GM12878 (cell line): ENCODE results near the gene RAD51B. TPM values are rescaled to one million over a fixed set of nuclear protein-coding genes. Genes with fewer than 3 reads are reported as not detected.

Experiments used
- ATF7 ChIP-seq: fragments of 450-650 bp; IDR thresholded peaks from 2 replicates; pipeline ENCODE4 v1.6.1; 2016; ENCODE audit warnings: low read depth, mild to moderate bottlenecking
- BACH1 ChIP-seq: fragments of 450-650 bp; IDR thresholded peaks from 2 replicates; pipeline ENCODE4 v1.6.1; 2017; ENCODE audit warnings: mild to moderate bottlenecking, borderline replicate concordance
- JUNB ChIP-seq: IDR thresholded peaks from 2 replicates; pipeline ENCODE4 v1.6.1; 2016; ENCODE audit warnings: antibody characterized with exemption, mild to moderate bottlenecking
- MXI1 ChIP-seq: fragments of 150-350 bp; IDR thresholded peaks from 2 replicates; pipeline ENCODE4 v1.6.1; 2011; ENCODE audit warnings: low read depth, mild to moderate bottlenecking, inconsistent platforms, low read length, improper control_type of control experiment
- NFYA ChIP-seq: IDR thresholded peaks from 2 replicates; pipeline ENCODE4 v1.6.1; 2011; ENCODE audit warnings: low read depth, mild to moderate bottlenecking, low read length, improper control_type of control experiment, borderline replicate concordance
- NFYB ChIP-seq: IDR thresholded peaks from 2 replicates; pipeline ENCODE4 v1.6.1; 2011; ENCODE audit warnings: low read depth, mild to moderate bottlenecking, low read length, improper control_type of control experiment, moderate library complexity; ENCODE audit not compliant: insufficient read depth
- RAD51 ChIP-seq: fragments of 450-650 bp; IDR thresholded peaks from 2 replicates; pipeline ENCODE4 v1.6.1; 2016; ENCODE audit warnings: moderate library complexity, mild to moderate bottlenecking, inconsistent platforms
- SMAD1 ChIP-seq: fragments of 450-650 bp; IDR thresholded peaks from 2 replicates; pipeline ENCODE4 v1.6.1; 2018; ENCODE audit warnings: mild to moderate bottlenecking, low read depth; ENCODE audit not compliant: partially characterized antibody
- SREBF2 ChIP-seq: IDR thresholded peaks from 2 replicates; pipeline ENCODE4 v1.6.1; 2012; ENCODE audit warnings: mild to moderate bottlenecking, low read length
- polyA plus RNA-seq, 11 experiments: library from polyadenylated mRNA; depleted of rRNA in 4 of 11; unstranded in 6 of 11; stranded (reverse) in 5 of 11; fragments of >200 nt; fragmentation: Nextera tagmentation in 4 of 11; fragmentation: Illumina TruSeq in 1 of 11; extraction: Ambion mirVana in 4 of 11; extraction: Trizol in 1 of 11; gene quantifications; 1 replicate in 1 of 11; 2 replicates in 10 of 11; pipeline versions ENCODE4 v1.2.1 to v1.2.3, GENCODE V29; 2011 to 2016; ENCODE audit warnings: inconsistent platforms in 2 of 11, missing spikeins in 2 of 11, low read depth in 1 of 11
- total RNA-seq, 4 experiments: library from RNA; depleted of rRNA in 3 of 4; stranded (reverse); fragments of >200 nt in 3 of 4; fragmentation: Illumina TruSeq in 1 of 4; extraction: Trizol in 1 of 4; gene quantifications; 2 replicates each; pipeline versions ENCODE4 v1.2.1 to v1.2.3, GENCODE V29; 2013 to 2021
- TF ChIP-seq, protein P1 (sequence below): fragments of 450-650 bp; IDR thresholded peaks from 2 replicates; pipeline ENCODE4 v1.6.1; 2018; ENCODE audit warnings: mild to moderate bottlenecking, low read depth, moderate library complexity; ENCODE audit not compliant: partially characterized antibody

The RAD51B gene
- total and polyA plus RNA-seq, 10 of the 15 experiments (the other 5 are each of a cell fraction or from before 2014, with no cell fraction given): 9.8 to 26.8 (median 21.3) TPM

DNA sequence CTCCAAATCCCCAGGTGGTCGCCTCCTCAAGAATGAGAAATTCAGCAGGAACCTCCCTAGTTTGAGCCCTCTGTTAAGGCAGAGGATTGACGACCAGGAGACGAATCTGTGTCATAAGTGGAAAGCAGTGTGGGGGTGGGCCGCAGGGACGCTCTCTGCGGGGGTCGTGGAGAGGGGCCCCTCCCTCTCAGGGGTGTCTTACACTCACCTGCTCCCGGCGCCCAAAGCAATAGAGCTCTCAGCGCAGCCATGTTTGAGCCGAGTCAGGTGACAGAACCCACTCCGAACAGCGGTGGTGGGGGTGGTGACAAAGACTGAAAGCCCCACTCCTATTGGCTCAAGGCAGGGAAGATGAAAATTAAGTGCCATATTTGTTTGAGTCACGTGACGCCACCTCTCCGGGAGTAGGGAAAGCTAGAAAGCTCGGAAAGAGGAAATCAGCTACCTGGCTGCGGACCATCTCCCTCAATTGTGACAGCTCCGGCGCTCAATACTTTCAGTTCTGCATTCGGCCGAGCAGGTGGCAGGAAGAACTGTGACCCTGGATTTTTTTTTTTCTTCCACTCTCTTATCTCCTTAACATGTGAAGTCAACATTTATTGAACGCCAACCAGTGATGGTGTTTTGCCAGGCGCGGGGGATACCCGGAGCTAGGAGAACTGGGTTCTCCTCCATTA, 3.1 kb upstream of the RAD51B start, which contains the start of gene ZFYVE26 (continued):
- TF ChIP-seq, protein P1, sequence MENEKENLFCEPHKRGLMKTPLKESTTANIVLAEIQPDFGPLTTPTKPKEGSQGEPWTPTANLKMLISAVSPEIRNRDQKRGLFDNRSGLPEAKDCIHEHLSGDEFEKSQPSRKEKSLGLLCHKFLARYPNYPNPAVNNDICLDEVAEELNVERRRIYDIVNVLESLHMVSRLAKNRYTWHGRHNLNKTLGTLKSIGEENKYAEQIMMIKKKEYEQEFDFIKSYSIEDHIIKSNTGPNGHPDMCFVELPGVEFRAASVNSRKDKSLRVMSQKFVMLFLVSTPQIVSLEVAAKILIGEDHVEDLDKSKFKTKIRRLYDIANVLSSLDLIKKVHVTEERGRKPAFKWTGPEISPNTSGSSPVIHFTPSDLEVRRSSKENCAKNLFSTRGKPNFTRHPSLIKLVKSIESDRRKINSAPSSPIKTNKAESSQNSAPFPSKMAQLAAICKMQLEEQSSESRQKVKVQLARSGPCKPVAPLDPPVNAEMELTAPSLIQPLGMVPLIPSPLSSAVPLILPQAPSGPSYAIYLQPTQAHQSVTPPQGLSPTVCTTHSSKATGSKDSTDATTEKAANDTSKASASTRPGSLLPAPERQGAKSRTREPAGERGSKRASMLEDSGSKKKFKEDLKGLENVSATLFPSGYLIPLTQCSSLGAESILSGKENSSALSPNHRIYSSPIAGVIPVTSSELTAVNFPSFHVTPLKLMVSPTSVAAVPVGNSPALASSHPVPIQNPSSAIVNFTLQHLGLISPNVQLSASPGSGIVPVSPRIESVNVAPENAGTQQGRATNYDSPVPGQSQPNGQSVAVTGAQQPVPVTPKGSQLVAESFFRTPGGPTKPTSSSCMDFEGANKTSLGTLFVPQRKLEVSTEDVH: peak; percentile 50
- TF ChIP-seq SREBF2: no peak
- no peak for TF ChIP-seq NFYA
- no peak; the same call in 1 of the 2 replicates for TF ChIP-seq BACH1
- TF ChIP-seq SMAD1: no peak
- no peak; the same call in 1 of the 2 replicates for TF ChIP-seq JUNB
- peak; percentile 75; the same call in 1 of the 2 replicates for TF ChIP-seq NFYB
- 0 out of 2 replicates have a peak, but pooled peaks have one; percentile 62 for TF ChIP-seq MXI1
- peak; percentile 86 for TF ChIP-seq ATF7
- TF ChIP-seq RAD51: peak; percentile 100
